GM18505 (cell line): Measurements from ENCODE around the gene OSBPL2.
A peak's percentile ranks its signal among the peaks of the same experiment; 100 is the strongest.

Experiments used
- ATAC-seq: cut with Tn5 transposase; IDR thresholded peaks from one replicate; pipeline ENCODE4 v1.9.1; 2021; ENCODE audit not compliant: unreplicated experiment
- POLR2A ChIP-seq: IDR thresholded peaks from 4 replicates; pipeline ENCODE4 v1.6.1; 2011; ENCODE audit warnings: borderline replicate concordance; ENCODE audit not compliant: insufficient read depth, insufficient read length; ENCODE audit errors: extremely low read depth

The OSBPL2 gene

DNA sequence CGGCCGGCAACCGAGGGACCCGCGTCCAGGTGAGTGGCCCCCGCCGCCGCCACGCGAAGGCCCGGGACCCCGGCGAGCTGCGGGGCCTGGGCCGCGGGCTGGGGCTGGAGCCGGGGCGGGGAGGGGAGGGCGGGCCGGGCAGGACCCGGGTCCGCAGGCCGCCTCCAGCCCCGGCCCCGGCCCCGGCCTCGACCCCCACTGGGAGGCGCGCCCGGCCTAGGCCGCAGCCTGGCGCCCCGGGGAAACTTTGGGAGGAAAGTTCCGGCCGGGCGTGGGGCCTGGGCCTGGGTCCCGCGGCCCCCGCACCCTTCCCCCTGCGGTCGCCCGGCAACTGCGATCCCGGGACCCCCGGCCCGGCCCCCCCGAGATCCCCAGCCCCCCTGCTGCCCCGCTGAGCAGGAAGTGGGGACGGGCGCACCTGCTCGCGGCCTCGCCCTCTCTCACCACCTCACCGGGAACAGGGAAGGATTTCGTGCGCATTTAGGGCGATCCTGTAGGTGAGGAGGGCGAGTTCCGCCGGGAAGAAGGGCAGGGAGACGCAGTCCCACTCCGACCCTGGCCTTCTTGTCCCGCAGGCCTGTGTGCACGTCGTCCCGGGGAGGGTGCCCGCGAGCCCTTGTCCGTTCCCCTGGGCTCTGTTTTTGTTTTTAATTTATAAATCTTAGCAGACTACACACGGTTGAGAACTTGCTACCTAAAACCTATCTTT is 402 bp downstream of the OSBPL2 start:
- TF ChIP-seq POLR2A, result no peak
- peak; percentile 16 for ATAC-seq

DNA sequence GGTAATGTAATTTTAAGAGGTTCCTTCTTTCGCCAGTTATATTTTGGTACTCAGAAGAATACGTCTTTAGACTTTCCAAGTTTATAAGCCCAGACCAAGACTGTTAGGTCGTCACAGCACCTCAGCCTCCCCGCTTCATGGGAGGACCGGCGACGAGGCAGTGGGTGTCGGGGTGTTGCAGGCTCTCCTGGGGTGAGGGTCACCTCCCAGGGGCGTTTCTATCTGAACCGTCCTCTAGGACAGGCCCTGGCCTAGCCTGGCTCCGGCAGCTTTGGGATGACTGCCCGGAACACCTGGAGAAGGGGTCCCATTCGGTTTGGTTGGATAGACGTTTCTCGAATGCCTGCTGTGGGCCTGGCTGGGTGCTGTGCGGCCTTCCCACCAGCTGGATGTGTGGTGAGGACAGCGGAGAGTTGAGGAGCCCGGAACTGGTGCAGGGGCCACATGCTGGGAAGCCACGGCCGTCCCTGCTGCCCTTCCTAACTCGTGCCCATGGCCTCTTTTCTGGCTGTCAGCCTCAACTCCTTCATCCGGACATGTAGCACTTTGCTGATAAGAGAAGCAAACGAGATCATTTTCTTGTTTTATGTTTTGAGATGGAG is 1.1 kb downstream of the OSBPL2 start:
- no peak for ATAC-seq
- no peak for TF ChIP-seq POLR2A

DNA sequence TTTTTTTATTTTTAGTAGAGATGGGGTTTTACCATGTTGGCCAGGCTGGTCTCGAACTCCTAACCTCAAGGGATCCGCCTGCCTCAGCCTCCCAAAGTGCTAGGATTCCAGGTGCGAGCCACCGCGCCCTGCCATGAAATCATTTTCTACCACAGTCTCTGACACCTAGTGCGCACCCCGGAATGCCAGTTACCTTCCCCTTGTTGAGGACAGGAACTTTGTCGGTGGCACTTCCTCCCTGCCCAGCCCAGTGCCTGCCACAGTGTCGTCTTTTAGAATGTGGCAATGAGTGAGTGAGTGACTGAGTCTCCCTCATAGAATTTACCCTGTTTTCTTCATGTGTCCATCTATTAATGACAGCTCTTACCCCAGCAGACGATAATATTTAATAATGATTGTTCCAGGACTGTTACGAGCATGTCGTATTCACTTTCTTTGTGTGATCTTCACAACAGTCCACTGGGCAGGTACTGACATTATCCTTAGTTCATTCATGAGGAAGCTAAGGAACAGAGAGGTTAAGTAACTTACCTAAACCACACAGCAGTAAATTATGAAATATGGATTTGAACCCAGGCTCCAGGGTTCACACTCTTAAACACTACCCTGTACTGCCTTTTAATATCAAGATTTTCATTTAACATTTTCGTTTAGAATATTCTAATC is 1.8 kb downstream of the OSBPL2 start:
- TF ChIP-seq POLR2A, result no peak
- ATAC-seq, result no peak

DNA sequence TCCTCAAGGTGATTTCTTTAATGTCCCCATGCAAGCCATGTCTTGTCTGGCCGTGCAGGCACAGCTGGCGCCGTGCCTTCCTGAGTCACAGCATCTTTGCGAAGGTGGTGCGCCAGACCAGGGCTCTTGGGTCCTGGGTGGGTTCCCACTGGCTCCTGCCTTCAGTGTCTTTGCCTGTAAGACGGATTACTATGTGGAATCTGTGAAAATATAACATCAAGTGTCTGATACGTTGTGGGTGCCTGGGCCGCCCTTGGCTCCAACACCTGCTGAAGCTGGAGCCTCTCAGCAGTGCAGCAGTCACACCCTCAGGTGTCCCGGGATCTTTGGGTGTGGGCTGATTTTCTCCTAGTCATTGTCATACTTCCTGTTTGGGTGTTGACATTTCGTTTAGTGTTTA is 3.2 kb downstream of the OSBPL2 start:
- no peak for TF ChIP-seq POLR2A
- ATAC-seq, result no peak

DNA sequence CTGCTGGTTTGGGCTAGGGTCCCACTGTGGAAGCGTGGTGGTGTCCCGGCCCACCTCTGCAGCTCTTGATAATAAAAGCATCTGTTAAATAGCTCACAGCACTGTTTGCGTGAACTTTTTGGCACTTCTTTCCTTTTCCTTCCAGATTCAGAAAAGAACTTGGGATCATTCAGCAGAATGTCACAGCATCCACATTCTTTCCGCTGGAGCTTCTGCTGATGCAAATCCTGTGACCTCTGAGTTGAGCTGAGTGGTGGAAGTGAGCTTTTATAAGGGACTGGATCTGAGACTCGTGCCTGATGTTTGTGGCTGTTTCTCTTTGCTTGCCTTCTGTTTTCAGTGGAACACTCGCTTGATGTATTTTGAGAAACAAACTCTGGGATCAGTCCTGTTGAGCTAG is 3.9 kb downstream of the OSBPL2 start:
- no peak for ATAC-seq
- no peak for TF ChIP-seq POLR2A

DNA sequence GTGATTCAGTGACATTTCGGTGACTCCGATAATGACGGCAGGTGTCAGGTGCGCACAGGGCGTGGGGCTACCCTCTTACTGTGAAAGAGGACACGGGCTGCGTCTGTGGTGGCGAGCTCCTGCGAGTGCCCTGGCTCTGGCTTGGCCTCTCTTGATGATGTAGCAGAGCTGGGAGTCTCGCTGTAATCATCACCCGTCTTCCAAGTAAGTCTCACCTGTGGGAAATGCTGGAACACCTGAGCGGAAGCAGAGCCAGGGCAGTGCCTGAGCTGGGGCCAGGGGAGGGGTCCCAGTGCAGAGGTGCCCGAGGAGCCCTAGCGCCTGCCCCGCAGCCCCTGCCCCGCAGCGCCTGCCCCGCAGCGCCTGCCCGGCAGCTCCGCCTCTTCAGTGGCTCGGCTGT is 4.8 kb downstream of the OSBPL2 start:
- no peak for TF ChIP-seq POLR2A
- ATAC-seq, result no peak

DNA sequence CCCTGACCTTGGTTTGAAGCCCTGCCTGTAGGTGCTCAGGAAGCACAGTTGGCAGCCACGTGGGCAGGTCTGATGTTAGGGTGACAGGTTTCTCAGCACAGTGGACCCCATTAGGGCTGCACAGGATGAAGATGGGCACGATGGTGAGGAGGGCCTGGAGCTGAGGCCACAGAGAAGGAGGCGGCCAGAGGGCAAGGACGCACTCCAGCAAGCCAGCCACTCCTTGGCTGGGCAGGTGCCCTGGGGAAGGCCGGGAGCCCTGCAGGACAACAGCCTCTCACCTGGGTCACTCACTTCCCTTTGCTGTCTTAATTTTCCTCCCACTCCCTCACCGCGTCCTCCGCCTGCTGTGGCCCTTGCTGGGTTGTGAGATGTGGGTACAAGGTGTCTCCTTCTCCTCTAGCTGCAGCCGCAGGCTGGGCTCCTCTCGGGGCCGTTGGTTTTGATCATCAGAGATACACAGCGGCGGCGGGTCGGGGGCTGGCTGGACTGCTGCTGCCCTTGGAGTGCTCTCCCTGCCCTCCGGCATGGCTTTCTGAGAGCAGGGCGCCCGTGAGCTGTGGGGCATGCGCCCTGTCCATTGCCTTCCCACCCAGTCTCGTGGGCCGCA is 5.7 kb downstream of the OSBPL2 start:
- ATAC-seq, result no peak

DNA sequence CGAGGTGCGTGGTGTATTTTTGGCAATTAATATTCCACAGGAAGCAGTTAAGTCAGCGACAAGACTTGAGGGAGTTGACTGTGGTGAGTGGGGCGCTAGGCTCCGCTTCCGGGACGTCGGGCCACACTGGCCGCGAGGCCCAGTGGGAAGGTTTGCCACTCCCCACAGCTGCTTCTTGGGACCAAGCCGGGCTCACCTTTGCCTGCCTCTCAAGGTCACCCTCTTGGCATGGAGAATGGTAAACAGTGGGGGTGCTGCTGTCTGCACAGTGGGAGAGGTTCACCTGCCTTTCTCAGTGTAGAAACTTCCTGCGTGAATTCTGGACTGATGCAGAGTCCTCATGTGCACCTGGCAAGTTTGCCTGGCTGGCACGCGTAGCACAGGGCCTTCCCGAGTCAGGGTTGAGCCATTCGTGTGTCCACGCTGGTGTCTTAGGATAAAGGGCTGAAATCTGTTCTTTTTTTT is 6.4 kb downstream of the OSBPL2 start:
- no peak for TF ChIP-seq POLR2A
- no peak for ATAC-seq

More for the DNA sequence above, 5.7 kb downstream of the OSBPL2 start:
- no peak for TF ChIP-seq POLR2A

DNA sequence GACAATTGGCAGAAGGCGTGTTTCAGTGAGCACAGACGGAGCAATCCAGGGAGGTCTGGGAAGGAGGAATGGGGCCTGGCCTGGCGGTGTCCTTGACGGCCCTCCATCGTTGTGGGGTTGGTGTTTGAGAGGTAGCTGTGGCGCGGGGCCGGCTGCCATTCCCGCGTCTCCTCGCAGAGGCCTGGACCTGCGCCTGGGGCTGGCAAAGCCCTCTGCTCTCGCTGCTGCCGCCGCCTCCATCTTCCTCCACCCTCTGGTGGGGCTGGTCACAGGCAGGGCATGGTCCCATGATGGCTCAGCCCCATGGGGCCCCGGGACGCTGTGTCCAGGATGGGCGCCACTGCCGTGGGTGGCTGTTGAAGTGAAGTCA is 7.6 kb downstream of the OSBPL2 start:
- no peak for ATAC-seq
- TF ChIP-seq POLR2A, result no peak

DNA sequence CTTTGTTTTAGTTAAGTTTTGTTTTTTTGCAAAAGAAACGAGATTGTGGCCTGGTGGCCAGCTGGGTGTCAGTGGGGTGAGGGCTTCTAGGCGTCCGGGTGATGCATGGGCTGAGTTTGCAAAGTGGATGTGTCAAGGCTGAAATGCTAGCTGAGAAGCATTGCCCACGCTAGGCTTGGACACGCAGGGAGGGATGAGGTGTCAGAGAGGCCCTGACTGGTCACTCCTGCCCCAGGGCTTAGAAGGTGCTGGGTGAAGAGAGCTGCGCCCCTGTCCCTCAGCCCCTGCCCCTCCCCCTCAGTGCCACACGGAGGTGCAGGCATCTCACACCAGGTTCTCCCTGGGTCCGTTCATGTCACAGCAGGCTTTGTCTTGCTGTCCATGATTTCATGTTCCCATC is 8.1 kb downstream of the OSBPL2 start:
- ATAC-seq, result no peak

DNA sequence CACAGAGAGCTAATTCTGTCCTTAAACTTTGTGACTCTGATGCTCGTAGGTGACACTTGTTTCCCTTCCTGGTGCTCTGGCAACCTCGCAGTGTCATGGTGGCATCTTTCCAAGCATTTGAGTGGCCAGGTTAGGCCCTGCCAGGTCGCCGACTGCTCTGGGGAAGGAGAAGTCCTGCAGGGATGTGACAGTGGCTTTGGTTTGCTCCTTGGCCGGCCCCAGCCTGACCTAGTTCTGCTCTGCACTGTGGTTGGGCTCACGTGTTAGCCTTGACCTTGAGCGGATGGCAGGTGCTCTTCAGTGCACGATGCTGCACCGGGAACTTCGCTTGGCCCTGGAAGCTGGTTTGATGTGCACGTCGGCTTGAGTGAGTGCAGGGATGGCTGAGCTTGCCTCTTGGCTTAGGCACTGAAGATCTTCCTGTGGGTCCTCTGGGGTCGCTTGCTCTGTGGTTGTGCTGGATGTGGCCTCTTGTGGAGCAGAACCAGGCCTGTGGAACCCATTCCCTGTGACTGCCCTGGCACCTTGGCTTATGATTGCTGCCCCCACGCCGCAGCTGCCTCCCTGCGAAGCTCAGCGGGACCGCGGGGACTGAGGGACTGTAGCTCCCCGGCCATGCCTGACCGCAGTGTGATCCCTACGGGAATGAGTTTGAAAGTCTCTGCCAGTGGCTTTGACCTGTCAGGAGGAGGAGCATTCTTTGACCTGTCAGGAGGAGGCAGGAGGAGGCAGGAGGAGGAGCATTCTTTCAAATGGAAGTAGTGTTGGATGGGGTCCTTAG is 8.7 kb downstream of the OSBPL2 start:
- TF ChIP-seq POLR2A, result no peak
- ATAC-seq, result no peak

More for the DNA sequence above, 8.1 kb downstream of the OSBPL2 start:
- no peak for TF ChIP-seq POLR2A

DNA sequence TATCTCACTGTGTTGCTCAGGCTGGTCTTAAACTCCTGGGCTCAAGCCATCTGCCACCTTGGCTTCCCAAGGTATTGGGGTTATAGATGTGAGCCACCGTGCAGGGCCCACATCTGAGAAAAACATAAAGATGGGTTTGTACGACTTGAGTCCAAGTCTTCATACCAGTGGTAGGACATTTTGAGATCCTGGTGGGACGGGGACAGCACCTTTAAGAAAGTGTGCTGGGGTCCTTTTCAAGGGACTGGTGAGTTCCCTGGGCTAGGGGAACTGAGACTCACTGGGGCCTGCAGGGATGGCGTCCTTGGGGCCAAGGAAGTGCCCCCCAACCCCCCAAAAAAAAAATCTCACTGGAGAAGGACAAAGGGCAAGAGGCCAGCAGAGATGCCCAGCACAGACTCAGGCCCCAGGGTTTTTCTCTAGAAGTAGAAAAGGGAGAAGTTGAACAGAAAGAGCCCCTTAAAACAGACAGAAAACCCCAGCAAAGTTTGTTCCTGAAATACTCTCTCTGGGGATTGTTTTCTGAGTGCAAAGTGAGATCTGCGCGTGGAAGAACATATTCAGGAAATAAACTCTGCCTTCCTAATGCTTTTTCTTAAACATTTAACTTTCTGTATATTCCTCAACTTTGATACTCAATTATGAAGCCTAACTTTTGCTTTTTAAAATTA is 10.7 kb downstream of the OSBPL2 start:
- TF ChIP-seq POLR2A, result no peak
- no peak for ATAC-seq
